ENCODE data around the gene KIRREL2. TPM values are rescaled to one million over a fixed set of nuclear protein-coding genes. Genes with fewer than 3 reads are reported as not detected.

KIRREL2 gene
- total RNA-seq, 1 experiment from 2014 or later = 0.34 TPM

Other genes starting within 250 kb of the KIRREL2 start
- 14.9 and 21.3 TPM in 2 replicates for gene HAUS5, start 244.2 kb upstream of the KIRREL2 start, total RNA-seq (2014; rRNA removed; shearing (Covaris generic))
- gene RBM42, start 227.9 kb upstream of the KIRREL2 start, total RNA-seq (2014; rRNA removed; shearing (Covaris generic)) = 129 and 147 TPM in 2 replicates
- not detected in 2 replicates for gene ETV2, start 215.2 kb upstream of the KIRREL2 start, total RNA-seq (2014; rRNA removed; shearing (Covaris generic))
- gene COX6B1, start 208.6 kb upstream of the KIRREL2 start, total RNA-seq (2014; rRNA removed; shearing (Covaris generic)) = 460 and 655 TPM in 2 replicates
- not detected in 2 replicates for gene UPK1A, start 190.4 kb upstream of the KIRREL2 start, total RNA-seq (2014; rRNA removed; shearing (Covaris generic))
- 0.06 TPM in 1 of 2 replicates, not detected in the other for gene ZBTB32, start 152.4 kb upstream of the KIRREL2 start, total RNA-seq (2014; rRNA removed; shearing (Covaris generic))
- 6.3 and 18.6 TPM in 2 replicates for gene KMT2B, start 138.9 kb upstream of the KIRREL2 start, total RNA-seq (2014; rRNA removed; shearing (Covaris generic))
- gene IGFLR1, start 114.5 kb upstream of the KIRREL2 start, total RNA-seq (2014; rRNA removed; shearing (Covaris generic)) = 2.8 and 3.9 TPM in 2 replicates
- 9.6 and 16.7 TPM in 2 replicates for gene U2AF1L4, start 111.5 kb upstream of the KIRREL2 start, total RNA-seq (2014; rRNA removed; shearing (Covaris generic))
- 52.4 and 63.9 TPM in 2 replicates for gene PSENEN, start 111.3 kb upstream of the KIRREL2 start, total RNA-seq (2014; rRNA removed; shearing (Covaris generic))
- gene LIN37, start 108.3 kb upstream of the KIRREL2 start, total RNA-seq (2014; rRNA removed; shearing (Covaris generic)) = 13.3 and 13.8 TPM in 2 replicates
- gene HSPB6, start 99.9 kb upstream of the KIRREL2 start, total RNA-seq (2014; rRNA removed; shearing (Covaris generic)) = 0.06 TPM in 1 of 2 replicates, not detected in the other
- gene PROSER3, start 98.7 kb upstream of the KIRREL2 start, total RNA-seq (2014; rRNA removed; shearing (Covaris generic)) = 1.6 and 3.2 TPM in 2 replicates
- 7.0 and 9.0 TPM in 2 replicates for gene ARHGAP33, start 81.3 kb upstream of the KIRREL2 start, total RNA-seq (2014; rRNA removed; shearing (Covaris generic))
- gene PRODH2, start 44.1 kb upstream of the KIRREL2 start, total RNA-seq (2014; rRNA removed; shearing (Covaris generic)) = not detected in 2 replicates
- gene NPHS1, start 4.4 kb upstream of the KIRREL2 start, total RNA-seq (2014; rRNA removed; shearing (Covaris generic)) = not detected in 2 replicates
- 2.5 and 6.5 TPM in 2 replicates for gene APLP1, start 11.7 kb downstream of the KIRREL2 start, total RNA-seq (2014; rRNA removed; shearing (Covaris generic))
- gene NFKBID, start 43.6 kb downstream of the KIRREL2 start, total RNA-seq (2014; rRNA removed; shearing (Covaris generic)) = 8.5 and 33.9 TPM in 2 replicates
- not detected in 2 replicates for gene HCST, start 45.6 kb downstream of the KIRREL2 start, total RNA-seq (2014; rRNA removed; shearing (Covaris generic))
- not detected in 2 replicates for gene TYROBP, start 51.4 kb downstream of the KIRREL2 start, total RNA-seq (2014; rRNA removed; shearing (Covaris generic))
- gene LRFN3, start 79.5 kb downstream of the KIRREL2 start, total RNA-seq (2014; rRNA removed; shearing (Covaris generic)) = 1.2 and 1.4 TPM in 2 replicates
- 44.7 and 49.8 TPM in 2 replicates for gene SDHAF1, start 138.3 kb downstream of the KIRREL2 start, total RNA-seq (2014; rRNA removed; shearing (Covaris generic))
- not detected in 2 replicates for gene SYNE4, start 151.9 kb downstream of the KIRREL2 start, total RNA-seq (2014; rRNA removed; shearing (Covaris generic))
- gene ALKBH6, start 157.3 kb downstream of the KIRREL2 start, total RNA-seq (2014; rRNA removed; shearing (Covaris generic)) = 15.4 and 32.2 TPM in 2 replicates
- 0.69 and 1.0 TPM in 2 replicates for gene CLIP3, start 176.0 kb downstream of the KIRREL2 start, total RNA-seq (2014; rRNA removed; shearing (Covaris generic))
- gene THAP8, start 197.4 kb downstream of the KIRREL2 start, total RNA-seq (2014; rRNA removed; shearing (Covaris generic)) = 0.54 and 0.86 TPM in 2 replicates
- gene WDR62, start 198.0 kb downstream of the KIRREL2 start, total RNA-seq (2014; rRNA removed; shearing (Covaris generic)) = 14.6 and 19.8 TPM in 2 replicates

Data from Daoy (cell line).